Measurements from ENCODE around the gene KLK15. TPM values are rescaled to one million over a fixed set of nuclear protein-coding genes. Genes with fewer than 3 reads are reported as not detected.
"Not testable (repeated sequence)": the region's sequence is repeated elsewhere in the genome, so short reads cannot be mapped to it uniquely, and the experiment has no call there.

Gene KLK15
- polyA plus RNA-seq, 6 donors from 2014 or later = not detected

DNA sequence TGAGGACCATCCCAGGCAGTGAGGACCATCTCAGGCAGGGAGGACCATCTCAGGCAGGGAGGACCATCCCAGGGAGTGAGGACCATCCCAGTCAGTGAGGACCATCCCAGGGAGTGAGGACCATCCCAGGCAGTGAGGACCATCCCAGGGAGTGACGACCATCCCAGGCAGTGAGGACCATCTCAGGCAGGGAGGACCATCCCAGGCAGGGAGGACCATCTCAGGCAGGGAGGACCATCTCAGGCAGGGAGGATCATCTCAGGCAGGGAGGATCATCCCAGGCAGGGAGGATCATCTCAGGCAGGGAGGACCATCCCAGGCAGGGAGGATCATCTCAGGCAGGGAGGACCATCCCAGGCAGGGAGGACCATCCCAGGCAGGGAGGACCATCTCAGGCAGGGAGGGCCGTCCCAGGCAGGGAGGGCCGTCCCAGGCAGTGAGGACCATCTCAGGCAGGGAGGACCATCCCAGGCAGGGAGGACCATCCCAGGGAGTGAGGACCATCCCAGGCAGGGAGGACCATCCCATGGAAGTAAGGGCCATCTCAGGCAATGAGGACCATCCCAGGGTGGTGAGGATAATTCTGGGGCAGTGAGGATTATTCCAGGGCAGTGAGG is 21.6 kb downstream of the KLK15 start:
- H3K4me3 Mint-ChIP-seq; H3K9me3 Mint-ChIP-seq; DNase-seq; H3K36me3 Mint-ChIP-seq; ATAC-seq (ENCODE audit: low read depth in 2 of 2); H3K4me1 Mint-ChIP-seq: not testable (repeated sequence)
- Mint-ChIP-seq H3K27me3 (peaks cover 16 to 47% (median 44%) of the 10 kb centered on the region in 3 donors), H3K27ac (peak overlapping the region in 1 of 6 donors; percentile 39)

DNA sequence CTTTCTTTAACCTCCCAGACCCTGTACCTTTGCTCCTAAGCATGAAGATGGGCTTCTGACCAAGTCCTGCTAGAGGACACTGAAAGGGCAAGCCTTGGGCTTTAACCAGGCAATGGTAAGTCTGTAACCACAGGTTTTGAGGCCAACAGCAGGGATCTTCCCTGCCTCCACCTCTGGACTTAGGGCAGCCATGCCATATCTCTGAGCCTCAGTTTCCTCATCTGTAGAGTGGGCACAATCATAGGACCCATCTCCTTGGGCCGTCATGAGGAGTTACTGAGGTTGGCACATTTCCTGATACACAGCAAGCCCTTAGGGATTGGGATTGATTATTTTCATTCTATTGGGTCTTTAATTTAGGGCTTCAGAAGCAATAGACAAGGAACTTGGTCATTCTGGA is 24.5 kb downstream of the KLK15 start:
- peaks cover 5 to 23% (median 21%) of the 10 kb centered on the region in 3 donors for H3K27me3 Mint-ChIP-seq
- ATAC-seq (ENCODE audit: low read depth in 2 of 2) = no peak
- H3K4me1 Mint-ChIP-seq = peaks cover 21 to 24% (median 22%) of the 10 kb centered on the region in 3 donors
- DNase-seq = no peak
- peaks cover 0 to 10% of the 10 kb centered on the region in 2 donors for H3K36me3 Mint-ChIP-seq
- H3K4me3 Mint-ChIP-seq = no peak overlapping the region
- peaks cover 0 to 6% (median 0%) of the 10 kb centered on the region in 7 donors for H3K9me3 Mint-ChIP-seq
- no peak overlapping the region for H3K27ac Mint-ChIP-seq

DNA sequence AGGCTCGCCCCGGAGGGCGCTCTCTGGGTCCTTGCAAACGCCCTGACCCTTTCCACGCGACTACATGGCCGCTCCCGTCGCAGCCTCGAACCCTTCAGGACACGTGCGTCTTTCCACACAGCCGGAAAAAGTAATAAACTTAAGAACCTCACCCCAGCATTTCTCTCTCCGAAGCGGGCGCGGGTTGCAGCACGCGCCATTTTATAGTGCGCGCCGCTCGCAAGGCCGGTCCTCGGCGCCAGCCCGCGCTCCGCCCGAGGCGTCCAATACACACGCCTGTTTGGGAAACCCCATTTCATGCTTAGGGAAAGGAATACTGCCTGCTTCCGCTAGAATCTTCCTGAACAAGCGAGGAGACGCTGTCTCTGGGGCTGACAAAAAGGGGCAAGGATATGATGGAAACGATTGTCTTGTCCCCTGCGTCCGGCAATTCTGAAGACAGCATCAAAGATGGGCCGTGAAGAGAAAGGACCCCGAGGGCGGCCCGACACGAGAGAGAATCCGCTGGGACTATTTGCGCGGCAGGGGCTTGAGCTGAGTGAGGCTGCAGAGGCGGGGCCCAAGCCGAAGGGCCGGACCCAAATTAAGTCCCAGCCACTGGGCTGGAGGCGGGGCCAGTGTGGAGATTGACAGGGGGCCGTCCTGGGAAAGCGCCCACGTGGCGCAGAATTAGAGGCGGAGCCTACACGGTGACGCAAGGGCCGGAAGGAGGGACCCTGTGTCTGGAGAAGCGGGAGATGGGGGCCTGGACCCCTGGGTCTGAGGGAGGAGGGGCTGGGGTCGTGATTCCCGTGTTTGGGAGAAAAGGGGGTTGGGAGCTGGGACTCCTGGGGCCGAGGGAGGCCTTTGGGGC is 28.7 kb downstream of the KLK15 start:
- peak; percentile 98 for DNase-seq
- Mint-ChIP-seq H3K36me3 (peaks cover 0 to 6% of the 10 kb centered on the region in 2 donors), H3K27me3 (no peaks in the 10 kb centered on the region), H3K27ac (peak overlapping the region; percentile 98 to 100 (median 100)), H3K4me1 (peaks cover 37 to 44% (median 41%) of the 10 kb centered on the region in 3 donors), H3K9me3 (peaks cover 0 to 2% (median 0%) of the 10 kb centered on the region in 7 donors), H3K4me3 (peak overlapping the region; percentile 92 to 100 (median 98))
- ATAC-seq (ENCODE audit: low read depth in 2 of 2) = peak; percentile 94 to 96

GRCh38 chr19:50803633-50804419 is 29.5 kb downstream of the KLK15 start:
- ATAC-seq (ENCODE audit: low read depth in 2 of 2) (peak; percentile 3 to 9), DNase-seq (no peak)
- H3K4me3 Mint-ChIP-seq = peak overlapping the region; percentile 92 to 100 (median 98)
- H3K27me3 Mint-ChIP-seq = no peaks in the 10 kb centered on the region
- peaks cover 37 to 44% (median 41%) of the 10 kb centered on the region in 3 donors for H3K4me1 Mint-ChIP-seq
- H3K9me3 Mint-ChIP-seq = peaks cover 0 to 2% (median 0%) of the 10 kb centered on the region in 7 donors
- H3K27ac Mint-ChIP-seq = peak overlapping the region; percentile 98 to 100 (median 100)
- peaks cover 0 to 6% of the 10 kb centered on the region in 2 donors for H3K36me3 Mint-ChIP-seq

DNA sequence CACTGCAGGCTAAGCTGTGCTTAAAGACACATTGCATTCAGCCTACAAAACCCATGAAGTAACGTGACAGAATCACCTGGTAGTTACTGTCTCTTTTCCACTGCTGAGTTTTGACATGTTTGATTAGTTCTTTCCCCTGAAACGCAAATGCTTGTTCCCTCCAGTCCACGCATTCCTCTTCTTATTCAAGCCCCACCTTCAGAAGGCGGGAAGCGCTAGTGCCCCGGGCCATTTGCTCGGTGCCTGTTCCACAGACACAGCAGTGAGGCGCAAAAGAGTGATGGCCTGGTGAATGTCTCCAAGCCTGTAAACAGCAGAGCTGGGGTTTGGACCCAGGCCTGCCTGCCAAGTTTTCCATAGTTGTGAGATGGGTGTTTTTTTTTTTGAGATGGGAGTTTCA is 32.3 kb downstream of the KLK15 start:
- DNase-seq (no peak), ATAC-seq (ENCODE audit: low read depth in 2 of 2) (no peak)
- Mint-ChIP-seq H3K4me3 (peak overlapping the region in 2 of 8 donors; percentile 22 to 68), H3K9me3 (peaks cover 0 to 2% (median 0%) of the 10 kb centered on the region in 7 donors), H3K27ac (peak overlapping the region in 3 of 6 donors; percentile 10 to 26 (median 17)), H3K4me1 (peaks cover 35 to 41% (median 40%) of the 10 kb centered on the region in 3 donors), H3K27me3 (no peaks in the 10 kb centered on the region), H3K36me3 (peaks cover 0 to 6% of the 10 kb centered on the region in 2 donors)

DNA sequence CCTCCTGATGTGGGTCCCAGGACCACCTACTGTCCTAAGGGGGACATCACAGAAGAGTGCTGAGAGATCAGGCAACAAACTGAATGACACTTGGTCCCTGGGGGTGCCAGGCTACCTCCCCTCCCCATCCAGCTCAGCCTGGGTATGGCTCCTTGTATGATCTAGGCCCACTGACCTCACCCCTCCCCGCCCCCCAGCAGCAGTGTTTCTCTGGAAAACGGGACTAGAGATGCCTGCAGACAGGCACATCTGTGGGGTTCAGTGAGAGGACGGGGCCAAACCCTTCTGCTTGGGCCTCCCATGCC is 33.9 kb downstream of the KLK15 start:
- peaks cover 25 to 30% (median 26%) of the 10 kb centered on the region in 3 donors for H3K4me1 Mint-ChIP-seq
- no peak for DNase-seq
- H3K36me3 Mint-ChIP-seq = peaks cover 0 to 6% of the 10 kb centered on the region in 2 donors
- no peak for ATAC-seq (ENCODE audit: low read depth in 2 of 2)
- no peak overlapping the region for H3K4me3 Mint-ChIP-seq
- H3K27me3 Mint-ChIP-seq = no peaks in the 10 kb centered on the region
- H3K27ac Mint-ChIP-seq = no peak overlapping the region
- peaks cover 0 to 2% (median 0%) of the 10 kb centered on the region in 7 donors for H3K9me3 Mint-ChIP-seq

GRCh38 chr19:50798659-50799546 is 34.5 kb downstream of the KLK15 start:
- no peaks in the 10 kb centered on the region for H3K27me3 Mint-ChIP-seq
- H3K27ac Mint-ChIP-seq = no peak overlapping the region
- peaks cover 25 to 28% (median 27%) of the 10 kb centered on the region in 3 donors for H3K4me1 Mint-ChIP-seq
- no peak overlapping the region for H3K4me3 Mint-ChIP-seq
- H3K36me3 Mint-ChIP-seq = peaks cover 0 to 6% of the 10 kb centered on the region in 2 donors
- H3K9me3 Mint-ChIP-seq = no peaks in the 10 kb centered on the region
- ATAC-seq (ENCODE audit: low read depth in 2 of 2) = no peak
- no peak for DNase-seq

GRCh38 chr19:50797781-50798658 is 35.4 kb downstream of the KLK15 start:
- no peak overlapping the region for H3K27ac Mint-ChIP-seq
- H3K4me3 Mint-ChIP-seq = no peak overlapping the region
- H3K9me3 Mint-ChIP-seq = no peaks in the 10 kb centered on the region
- no peaks in the 10 kb centered on the region for H3K27me3 Mint-ChIP-seq
- H3K4me1 Mint-ChIP-seq = peaks cover 18 to 19% (median 18%) of the 10 kb centered on the region in 3 donors
- H3K36me3 Mint-ChIP-seq = peaks cover 0 to 6% of the 10 kb centered on the region in 2 donors
- DNase-seq = no peak
- no peak for ATAC-seq (ENCODE audit: low read depth in 2 of 2)

DNA sequence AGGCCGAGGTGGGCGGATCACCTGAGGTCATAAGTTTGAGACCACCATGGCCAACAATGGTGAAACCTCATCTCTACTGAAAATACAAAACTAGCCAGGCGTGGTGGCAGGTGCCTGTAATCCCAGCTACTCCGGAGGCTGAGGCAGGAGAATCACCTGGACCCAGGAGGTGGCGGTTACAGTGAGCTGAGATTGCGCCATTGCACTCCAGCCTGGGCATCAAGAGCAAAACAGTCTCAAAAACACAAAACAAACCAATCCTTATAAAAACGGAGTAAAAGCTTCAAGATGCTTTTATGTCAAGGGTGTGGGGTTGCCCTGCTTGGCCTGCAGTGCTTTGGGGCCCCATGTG is 36.0 kb downstream of the KLK15 start:
- no peak for ATAC-seq (ENCODE audit: low read depth in 2 of 2)
- no peaks in the 10 kb centered on the region for H3K9me3 Mint-ChIP-seq
- H3K4me1 Mint-ChIP-seq = peaks cover 12 to 14% (median 13%) of the 10 kb centered on the region in 3 donors
- no peaks in the 10 kb centered on the region for H3K27me3 Mint-ChIP-seq
- no peak overlapping the region for H3K4me3 Mint-ChIP-seq
- peaks cover 0 to 6% of the 10 kb centered on the region in 2 donors for H3K36me3 Mint-ChIP-seq
- no peak for DNase-seq
- no peak overlapping the region for H3K27ac Mint-ChIP-seq

- Mint-ChIP-seq H3K4me3 (no peak overlapping the region), H3K27me3 (no peaks in the 10 kb centered on the region), H3K27ac (peak overlapping the region in 1 of 6 donors; percentile 78), H3K4me1 (peaks cover 8 to 14% (median 10%) of the 10 kb centered on the region in 3 donors), H3K36me3 (peaks cover 0 to 6% of the 10 kb centered on the region in 2 donors), H3K9me3 (no peaks in the 10 kb centered on the region)
- no peak for DNase-seq
- ATAC-seq (ENCODE audit: low read depth in 2 of 2) = no peak
Observed at GRCh38 chr19:50796634-50797428, 36.5 kb downstream of the KLK15 start.

GRCh38 chr19:50796128-50796633 is 37.2 kb downstream of the KLK15 start:
- DNase-seq = no peak
- Mint-ChIP-seq H3K27ac (no peak overlapping the region), H3K4me3 (no peak overlapping the region), H3K9me3 (no peaks in the 10 kb centered on the region), H3K36me3 (peaks cover 0 to 5% of the 10 kb centered on the region in 2 donors), H3K27me3 (peaks cover 0 to 3% (median 0%) of the 10 kb centered on the region in 3 donors), H3K4me1 (peaks cover 6 to 13% (median 11%) of the 10 kb centered on the region in 3 donors)
- no peak for ATAC-seq (ENCODE audit: low read depth in 2 of 2)
